HepG2 (cell line): ENCODE data around the gene TMEM132D. TPM values are rescaled to one million over a fixed set of nuclear protein-coding genes. Genes with fewer than 3 reads are reported as not detected.

Experiments used
- ATAC-seq: fragments of 200-7000 bp; cut with Tn5 transposase; 3 replicates; pipeline ENCODE4 v1.9.1; 2020; ENCODE audit warnings: mild to moderate bottlenecking, moderate library complexity
- BruUV-seq: library from RNA; stranded (reverse); fragments of 400-500 nt; replicated peaks from 2 replicates; lab custom pipeline; 2021; lab: Mats Ljungman, UMichigan
- CTCF ChIA-PET: fragments of 300-600 bp; formaldehyde crosslinking; extraction: SDS; loops from one replicate; lab custom pipeline; 2021; ENCODE audit warnings: low total read pairs, inconsistent platforms, low intra/inter-chr PET ratio; lab: Yijun Ruan, JAX
- POLR2A ChIA-PET: fragments of 350-600 bp; sonication (Branson Sonifier 250); formaldehyde crosslinking; loops from one replicate; lab custom pipeline; 2020; ENCODE audit warnings: antibody characterized with exemption, inconsistent platforms; lab: Yijun Ruan, JAX
- DNase-seq: peaks from one replicate; pipeline ENCODE4 v3.0.0-alpha.2; 2015; ENCODE audit warnings: low spot score
- FAIRE-seq: peaks from 3 replicates; lab custom pipeline; 2011; peaks lifted over from hg19 to GRCh38; lab: Jason Lieb, UNC
- H2AFZ ChIP-seq: one replicate; pipeline ENCODE4 v1.6.1; 2011; ENCODE audit warnings: low read length, inconsistent platforms
- H3K27ac ChIP-seq: fragments of 300-600 bp; 3 replicates; pipeline ENCODE4 v1.8.0; 2011; ENCODE audit warnings: mixed run types, mild to moderate bottlenecking, mixed read lengths, low read length, inconsistent platforms; ENCODE audit not compliant: insufficient read depth; ENCODE audit errors: extremely low read length
- H3K27me3 ChIP-seq, 2 experiments: fragments of 200-600 bp in 1 of 2; 2 replicates in 1 of 2; 3 replicates in 1 of 2; pipeline versions ENCODE4 v1.6.0 to v1.8.0; 2011; ENCODE audit warnings: low read length in 2 of 2, mild to moderate bottlenecking in 2 of 2, moderate library complexity in 2 of 2, inconsistent platforms in 1 of 2; ENCODE audit not compliant: insufficient read depth in 2 of 2, control insufficient read depth in 1 of 2
- H3K36me3 ChIP-seq, 2 experiments: fragments of 200-600 bp in 1 of 2; replicated peaks in 1 of 2; 2 replicates in 1 of 2; 3 replicates in 1 of 2; pipeline versions ENCODE4 v1.5.1 to v1.8.0; 2011; ENCODE audit warnings: low read length in 2 of 2, inconsistent platforms in 1 of 2; ENCODE audit not compliant: insufficient read depth in 2 of 2, control insufficient read depth in 1 of 2
- H3K4me1 ChIP-seq: 2 replicates; pipeline ENCODE4 v1.5.1; 2012; ENCODE audit warnings: low read length, inconsistent platforms; ENCODE audit not compliant: insufficient read depth
- H3K4me2 ChIP-seq: 2 replicates; pipeline ENCODE4 v1.6.0; 2011; ENCODE audit warnings: low read depth, low read length, inconsistent platforms
- H3K4me3 ChIP-seq, 3 experiments: fragments of 200-600 bp in 1 of 3; sonication (generic), shearing (Covaris generic) in 1 of 3; replicated peaks in 1 of 3; 2 replicates each; pipeline ENCODE4 v1.5.1; 2011 to 2016; ENCODE audit warnings: low read length in 3 of 3, inconsistent platforms in 2 of 3, low read depth in 2 of 3, mild to moderate bottlenecking in 2 of 3, control low read depth in 1 of 3, mixed read lengths in 1 of 3; ENCODE audit not compliant: insufficient read depth in 1 of 3
- H3K79me2 ChIP-seq: one replicate; pipeline ENCODE4 v1.6.1; 2011; ENCODE audit warnings: low read length, inconsistent platforms; ENCODE audit not compliant: insufficient read depth
- H3K9ac ChIP-seq: 2 replicates; pipeline ENCODE4 v1.6.0; 2011; ENCODE audit warnings: mild to moderate bottlenecking, low read depth, low read length, inconsistent platforms; ENCODE audit not compliant: insufficient read depth
- H3K9me3 ChIP-seq: 2 replicates; pipeline ENCODE4 v1.5.1; 2012; ENCODE audit warnings: mild to moderate bottlenecking, low read length
- H4K20me1 ChIP-seq: 2 replicates; pipeline ENCODE4 v1.6.0; 2011; ENCODE audit warnings: inconsistent platforms, mild to moderate bottlenecking, low read length, moderate library complexity; ENCODE audit not compliant: insufficient read depth
- CBX2 ChIP-seq, 2 experiments: fragments of 200-600 bp in 1 of 2; sonication (generic); formaldehyde crosslinking in 1 of 2; IDR thresholded peaks; 2 replicates each; pipeline versions ENCODE4 v1.7.0 to v1.8.1; 2018 to 2022; ENCODE audit warnings: low read depth in 2 of 2, low read length in 1 of 2, mild to moderate bottlenecking in 1 of 2, missing genetic modification reagents in 1 of 2
- FOSL2 ChIP-seq: sonication (generic); formaldehyde crosslinking; IDR thresholded peaks from 2 replicates; pipeline ENCODE4 v1.4.0; 2020; ENCODE audit warnings: missing genetic modification reagents
- HIVEP1 ChIP-seq: sonication (generic); formaldehyde crosslinking; IDR thresholded peaks from 2 replicates; pipeline ENCODE4 v1.4.0; 2020; ENCODE audit warnings: mild to moderate bottlenecking, missing genetic modification reagents
- HOXD1 ChIP-seq: sonication (generic); formaldehyde crosslinking; IDR thresholded peaks from 2 replicates; pipeline ENCODE4 v1.5.0; 2020; ENCODE audit warnings: missing genetic modification reagents
- MEIS1 ChIP-seq: sonication (generic); formaldehyde crosslinking; IDR thresholded peaks from 2 replicates; pipeline ENCODE4 v1.9.0; 2021; ENCODE audit warnings: mild to moderate bottlenecking, missing genetic modification reagents, moderate library complexity, borderline replicate concordance
- MEIS2 ChIP-seq: sonication (generic); formaldehyde crosslinking; IDR thresholded peaks from 2 replicates; pipeline ENCODE4 v1.9.0; 2021; ENCODE audit warnings: mild to moderate bottlenecking, missing genetic modification reagents
- PHF21A ChIP-seq: sonication (generic); formaldehyde crosslinking; IDR thresholded peaks from 2 replicates; pipeline ENCODE4 v1.5.0; 2020; ENCODE audit warnings: mild to moderate bottlenecking, missing genetic modification reagents
- PITX1 ChIP-seq: sonication (generic); formaldehyde crosslinking; IDR thresholded peaks from 2 replicates; pipeline ENCODE4 v1.5.1; 2020; ENCODE audit warnings: mild to moderate bottlenecking, missing genetic modification reagents
- RARG ChIP-seq: sonication (generic); formaldehyde crosslinking; IDR thresholded peaks from 2 replicates; pipeline ENCODE4 v1.4.0; 2020; ENCODE audit warnings: low read depth, mild to moderate bottlenecking, missing genetic modification reagents
- SALL2 ChIP-seq: sonication (generic); formaldehyde crosslinking; IDR thresholded peaks from 2 replicates; pipeline ENCODE4 v1.8.1; 2023; ENCODE audit warnings: mild to moderate bottlenecking, missing genetic modification reagents, inconsistent platforms
- TEAD2 ChIP-seq: sonication (generic); formaldehyde crosslinking; IDR thresholded peaks from 2 replicates; pipeline ENCODE4 v1.9.0; 2021; ENCODE audit warnings: missing genetic modification reagents
- ZFP36L1 ChIP-seq: sonication (generic); formaldehyde crosslinking; IDR thresholded peaks from 2 replicates; pipeline ENCODE4 v1.8.0; 2022; ENCODE audit warnings: mild to moderate bottlenecking, missing genetic modification reagents, moderate library complexity
- ZNF543 ChIP-seq: sonication (generic); formaldehyde crosslinking; IDR thresholded peaks from 2 replicates; pipeline ENCODE4 v1.4.0; 2020; ENCODE audit warnings: mild to moderate bottlenecking, missing genetic modification reagents
- ZNF781 ChIP-seq: sonication (generic); formaldehyde crosslinking; IDR thresholded peaks from 2 replicates; pipeline ENCODE4 v1.5.1; 2020; ENCODE audit warnings: borderline replicate concordance, mild to moderate bottlenecking, missing genetic modification reagents; ENCODE audit errors: not compliant biosample characterization
- WGBS: methylation state at CpG from one replicate; pipeline ENCODE4 v1.1.6; 2017; ENCODE audit warnings: low lambda C conversion rate; 5-methylcytosine and 5-hydroxymethylcytosine counted together
- in situ Hi-C: cut with HindIII; loops from 2 replicates; pipeline ENCODE4 v1.10.0; 2017; ENCODE audit warnings: low pct_unique_long_range_greater_than_20kb; ENCODE audit not compliant: extremely low pct_ligation_motif_present
- intact Hi-C: fragments of 100-400 bp; cut with micrococcal nuclease; formaldehyde crosslinking; loops from one replicate; pipeline ENCODE4 v1.10.0; 2022; ENCODE audit not compliant: unreplicated experiment
- polyA plus RNA-seq, 8 experiments: library from polyadenylated mRNA; depleted of rRNA in 3 of 8; stranded (reverse) in 7 of 8; unstranded in 1 of 8; fragments of >200 nt; fragmentation: Illumina TruSeq in 4 of 8; extraction: Trizol in 4 of 8; gene quantifications; 2 replicates each; pipeline versions ENCODE4 v1.2.1 to v1.2.3, GENCODE V29; 2011 to 2016; ENCODE audit warnings: low read depth in 4 of 8, missing spikeins in 1 of 8, mixed read lengths in 1 of 8; ENCODE audit not compliant: insufficient read depth in 1 of 8
- total RNA-seq, 5 experiments: library from RNA; depleted of rRNA; stranded (reverse); fragments of >200 nt; fragmentation: Illumina TruSeq; extraction: Trizol; gene quantifications; 2 replicates each; pipeline ENCODE4 v1.2.3, GENCODE V29; 2016; ENCODE audit warnings: low read depth in 1 of 5
- TF ChIP-seq, protein P1 (sequence below): sonication (generic); formaldehyde crosslinking; IDR thresholded peaks from 2 replicates; pipeline ENCODE4 v1.4.0; 2020; ENCODE audit warnings: missing genetic modification reagents
- TF ChIP-seq, protein P2 (sequence below): sonication (generic); formaldehyde crosslinking; IDR thresholded peaks from 2 replicates; pipeline ENCODE4 v1.4.0; 2020; ENCODE audit warnings: low read depth, mild to moderate bottlenecking, missing genetic modification reagents

TMEM132D gene
- total and polyA plus RNA-seq, 2 of the 13 experiments (the other 11 are each of a cell fraction or from before 2014, with no cell fraction given), result not detected

DNA sequence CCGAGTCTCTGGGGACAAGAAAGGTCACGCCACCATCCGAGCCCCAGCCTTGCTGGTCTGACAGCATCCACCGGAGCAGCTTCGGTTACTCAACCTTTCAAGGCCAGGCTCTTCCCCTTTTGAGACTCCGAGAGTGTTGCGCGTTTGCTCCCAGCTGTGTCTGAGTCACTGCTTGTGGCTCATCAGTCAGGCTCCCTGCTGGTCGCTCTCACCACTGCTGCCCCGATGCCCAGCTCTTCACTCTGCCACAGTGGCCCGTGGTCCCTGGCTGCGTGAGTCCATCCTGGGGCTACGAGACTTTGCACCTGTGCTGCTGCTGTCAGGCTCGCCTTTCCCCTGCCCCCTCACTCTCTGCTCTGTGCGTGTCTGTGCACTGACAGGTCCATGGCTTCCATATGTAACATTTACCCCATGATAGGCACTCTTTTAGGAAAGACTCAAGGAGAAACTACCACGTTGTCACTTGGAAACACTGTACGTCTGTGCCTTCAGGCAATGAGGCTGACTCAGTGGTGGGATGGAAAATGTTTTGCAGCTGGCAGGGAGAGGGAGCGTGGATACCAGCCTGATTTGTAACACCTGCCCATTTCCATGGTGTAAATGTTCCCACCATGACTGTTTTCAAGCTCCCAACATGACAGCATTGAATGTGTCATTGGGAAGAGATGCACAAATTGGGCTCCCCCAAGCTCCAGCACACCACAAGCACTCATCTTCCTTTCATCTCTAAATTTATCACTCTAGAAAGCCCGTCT, 350.7 kb downstream of the TMEM132D start:
- DNase-seq, result no peak
- H3K4me3 ChIP-seq, result no peak overlapping the region
- no peaks in the 10 kb centered on the region for H4K20me1 ChIP-seq
- ChIA-PET CTCF (no interaction called here), POLR2A (no interaction called here)
- H3K36me3 ChIP-seq, result no peaks in the 10 kb centered on the region
- ATAC-seq, result no peak
- FAIRE-seq, result no peak
- no peaks in the 10 kb centered on the region for H3K79me2 ChIP-seq
- H3K9ac ChIP-seq, result no peak overlapping the region
- no peaks in the 10 kb centered on the region for H3K27me3 ChIP-seq
- H3K9me3 ChIP-seq, result peaks cover 47% of the 10 kb centered on the region
- H2AFZ ChIP-seq, result no peak overlapping the region
- no peak overlapping the region for H3K27ac ChIP-seq
- in situ Hi-C loops (no loop called here), intact Hi-C loops (no loop called here)
- no peak for TF ChIP-seq HOXD1 (CRISPR knock-in tag)
- no peak for TF ChIP-seq PITX1 (CRISPR knock-in tag)
- no peak for TF ChIP-seq MEIS1 (CRISPR knock-in tag)
- TF ChIP-seq TEAD2 (CRISPR knock-in tag), result no peak
- no peak for TF ChIP-seq ZFP36L1
- TF ChIP-seq ZNF781 (CRISPR knock-in tag), result no peak
- no peak for TF ChIP-seq FOSL2 (CRISPR knock-in tag)
- TF ChIP-seq, protein P1, sequence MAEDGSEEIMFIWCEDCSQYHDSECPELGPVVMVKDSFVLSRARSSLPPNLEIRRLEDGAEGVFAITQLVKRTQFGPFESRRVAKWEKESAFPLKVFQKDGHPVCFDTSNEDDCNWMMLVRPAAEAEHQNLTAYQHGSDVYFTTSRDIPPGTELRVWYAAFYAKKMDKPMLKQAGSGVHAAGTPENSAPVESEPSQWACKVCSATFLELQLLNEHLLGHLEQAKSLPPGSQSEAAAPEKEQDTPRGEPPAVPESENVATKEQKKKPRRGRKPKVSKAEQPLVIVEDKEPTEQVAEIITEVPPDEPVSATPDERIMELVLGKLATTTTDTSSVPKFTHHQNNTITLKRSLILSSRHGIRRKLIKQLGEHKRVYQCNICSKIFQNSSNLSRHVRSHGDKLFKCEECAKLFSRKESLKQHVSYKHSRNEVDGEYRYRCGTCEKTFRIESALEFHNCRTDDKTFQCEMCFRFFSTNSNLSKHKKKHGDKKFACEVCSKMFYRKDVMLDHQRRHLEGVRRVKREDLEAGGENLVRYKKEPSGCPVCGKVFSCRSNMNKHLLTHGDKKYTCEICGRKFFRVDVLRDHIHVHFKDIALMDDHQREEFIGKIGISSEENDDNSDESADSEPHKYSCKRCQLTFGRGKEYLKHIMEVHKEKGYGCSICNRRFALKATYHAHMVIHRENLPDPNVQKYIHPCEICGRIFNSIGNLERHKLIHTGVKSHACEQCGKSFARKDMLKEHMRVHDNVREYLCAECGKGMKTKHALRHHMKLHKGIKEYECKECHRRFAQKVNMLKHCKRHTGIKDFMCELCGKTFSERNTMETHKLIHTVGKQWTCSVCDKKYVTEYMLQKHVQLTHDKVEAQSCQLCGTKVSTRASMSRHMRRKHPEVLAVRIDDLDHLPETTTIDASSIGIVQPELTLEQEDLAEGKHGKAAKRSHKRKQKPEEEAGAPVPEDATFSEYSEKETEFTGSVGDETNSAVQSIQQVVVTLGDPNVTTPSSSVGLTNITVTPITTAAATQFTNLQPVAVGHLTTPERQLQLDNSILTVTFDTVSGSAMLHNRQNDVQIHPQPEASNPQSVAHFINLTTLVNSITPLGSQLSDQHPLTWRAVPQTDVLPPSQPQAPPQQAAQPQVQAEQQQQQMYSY (CRISPR knock-in tag), result no peak
- no peak for TF ChIP-seq SALL2 (CRISPR knock-in tag)
- TF ChIP-seq RARG (CRISPR knock-in tag), result no peak
- no peak for TF ChIP-seq HIVEP1
- TF ChIP-seq MEIS2 (CRISPR knock-in tag), result no peak
- TF ChIP-seq PHF21A, result no peak
- no peak for TF ChIP-seq ZNF543 (CRISPR knock-in tag)
- no peak for TF ChIP-seq CBX2 (IDR thresholded peaks at IDR 0.05; ENCODE audit: low read depth, low read length)
- TF ChIP-seq CBX2 (CRISPR knock-in tag; IDR thresholded peaks at IDR 0.05; ENCODE audit: low read depth), result no peak
- TF ChIP-seq, protein P2, sequence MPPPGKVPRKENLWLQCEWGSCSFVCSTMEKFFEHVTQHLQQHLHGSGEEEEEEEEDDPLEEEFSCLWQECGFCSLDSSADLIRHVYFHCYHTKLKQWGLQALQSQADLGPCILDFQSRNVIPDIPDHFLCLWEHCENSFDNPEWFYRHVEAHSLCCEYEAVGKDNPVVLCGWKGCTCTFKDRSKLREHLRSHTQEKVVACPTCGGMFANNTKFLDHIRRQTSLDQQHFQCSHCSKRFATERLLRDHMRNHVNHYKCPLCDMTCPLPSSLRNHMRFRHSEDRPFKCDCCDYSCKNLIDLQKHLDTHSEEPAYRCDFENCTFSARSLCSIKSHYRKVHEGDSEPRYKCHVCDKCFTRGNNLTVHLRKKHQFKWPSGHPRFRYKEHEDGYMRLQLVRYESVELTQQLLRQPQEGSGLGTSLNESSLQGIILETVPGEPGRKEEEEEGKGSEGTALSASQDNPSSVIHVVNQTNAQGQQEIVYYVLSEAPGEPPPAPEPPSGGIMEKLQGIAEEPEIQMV (CRISPR knock-in tag), result no peak
- BruUV-seq, result no TSS peak
- 16% methylated on average over 16 of the region's 19 CpGs for WGBS
- no peaks in the 10 kb centered on the region for H3K4me1 ChIP-seq
- H3K4me2 ChIP-seq, result no peak overlapping the region
